Activated CD8-positive, alpha-beta T cell treated with anti-CD3 and anti-CD28 coated beads for 36 hours (primary cell): ENCODE results near the gene CAV3. TPM values are rescaled to one million over a fixed set of nuclear protein-coding genes. Genes with fewer than 3 reads are reported as not detected.
"Not testable (repeated sequence)": the region's sequence is repeated elsewhere in the genome, so short reads cannot be mapped to it uniquely, and the experiment has no call there.

ENCODE experiments used
- ATAC-seq: fragments of 200-7000 bp; cut with Tn5 transposase; one replicate; pipeline ENCODE4 v1.10.0; 2021; ENCODE audit warnings: mild to moderate bottlenecking, moderate library complexity
- CTCF ChIA-PET: fragments of 350-600 bp; sonication (Branson Sonifier 250); formaldehyde crosslinking; loops from one replicate; lab custom pipeline; 2021; ENCODE audit warnings: antibody characterized with exemption; lab: Charles Lee
- POLR2A ChIA-PET: fragments of 350-600 bp; sonication (Branson Sonifier 250); formaldehyde crosslinking; loops from one replicate; lab custom pipeline; 2021; ENCODE audit warnings: antibody characterized with exemption; lab: Charles Lee
- DNase-seq: peaks from one replicate; pipeline ENCODE4 v3.0.0-alpha.2; 2020
- H3K27ac Mint-ChIP-seq: one replicate; pipeline ENCODE4 v1.8.0; 2021; ENCODE audit warnings: mild to moderate bottlenecking, mixed read lengths
- H3K27me3 Mint-ChIP-seq: one replicate; pipeline ENCODE4 v1.8.0; 2021; ENCODE audit warnings: mixed read lengths
- H3K36me3 Mint-ChIP-seq: one replicate; pipeline ENCODE4 v1.8.0; 2021; ENCODE audit warnings: low read depth, mixed read lengths
- H3K4me1 Mint-ChIP-seq: one replicate; pipeline ENCODE4 v1.8.0; 2021; ENCODE audit warnings: low read depth, mixed read lengths
- H3K4me3 Mint-ChIP-seq: one replicate; pipeline ENCODE4 v1.8.0; 2021; ENCODE audit warnings: mild to moderate bottlenecking, moderate library complexity, mixed read lengths
- H3K9me3 Mint-ChIP-seq: one replicate; pipeline ENCODE4 v1.8.0; 2021; ENCODE audit warnings: mixed read lengths
- intact Hi-C: fragments of 100-400 bp; cut with micrococcal nuclease; formaldehyde crosslinking; loops from one replicate; pipeline ENCODE4 v1.10.0; 2022
- total RNA-seq, 2 experiments: library from RNA; stranded (reverse); gene quantifications; one replicate each; pipeline ENCODE4 v1.2.3, GENCODE V29; 2021
- TF ChIP-seq, protein P1 (sequence below): fragments of 200-600 bp; IDR thresholded peaks from one replicate; pipeline ENCODE4 v1.8.0; 2022; ENCODE audit warnings: antibody characterized with exemption, mild to moderate bottlenecking

The CAV3 gene
- not detected for total RNA-seq

DNA sequence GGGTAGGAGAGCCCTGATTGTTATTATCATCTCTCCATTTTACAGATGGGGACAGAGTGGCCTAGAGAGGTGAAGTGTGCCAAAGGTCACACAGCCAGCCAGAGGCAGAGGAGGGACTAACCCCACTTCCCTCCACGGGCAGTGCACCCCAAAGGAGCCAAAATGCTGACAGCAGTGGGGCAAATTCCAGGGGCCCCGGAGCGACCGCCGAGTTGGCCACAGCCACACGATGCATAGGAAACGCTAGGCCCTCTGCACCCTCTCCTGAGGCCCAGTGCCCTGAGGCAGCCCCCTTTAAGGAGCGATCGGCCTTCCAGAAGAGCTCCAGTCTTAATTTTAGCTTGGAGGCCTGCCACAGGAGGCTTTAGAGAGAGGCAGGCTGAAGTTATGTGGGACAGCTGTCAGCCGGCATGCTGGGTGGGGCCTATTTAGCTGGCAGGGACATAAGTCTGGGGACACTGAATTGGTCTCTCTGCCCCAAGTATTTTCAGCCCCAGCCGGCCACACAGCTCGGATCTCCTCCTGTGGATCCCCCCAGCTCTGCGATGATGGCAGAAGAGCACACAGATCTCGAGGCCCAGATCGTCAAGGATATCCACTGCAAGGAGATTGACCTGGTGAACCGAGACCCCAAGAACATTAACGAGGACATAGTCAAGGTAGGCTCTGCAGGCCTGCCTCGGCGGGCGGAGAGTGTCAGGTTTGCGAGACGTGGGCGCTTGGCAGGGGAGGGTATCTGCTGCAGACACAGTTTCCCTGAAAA is at the start of gene CAV3:
CAV3 (plus strand) TSS at position 471 of the 763 bp plus-strand sequence; CDS start at position 546, 75 bp downstream.
- TF ChIP-seq, protein P1, sequence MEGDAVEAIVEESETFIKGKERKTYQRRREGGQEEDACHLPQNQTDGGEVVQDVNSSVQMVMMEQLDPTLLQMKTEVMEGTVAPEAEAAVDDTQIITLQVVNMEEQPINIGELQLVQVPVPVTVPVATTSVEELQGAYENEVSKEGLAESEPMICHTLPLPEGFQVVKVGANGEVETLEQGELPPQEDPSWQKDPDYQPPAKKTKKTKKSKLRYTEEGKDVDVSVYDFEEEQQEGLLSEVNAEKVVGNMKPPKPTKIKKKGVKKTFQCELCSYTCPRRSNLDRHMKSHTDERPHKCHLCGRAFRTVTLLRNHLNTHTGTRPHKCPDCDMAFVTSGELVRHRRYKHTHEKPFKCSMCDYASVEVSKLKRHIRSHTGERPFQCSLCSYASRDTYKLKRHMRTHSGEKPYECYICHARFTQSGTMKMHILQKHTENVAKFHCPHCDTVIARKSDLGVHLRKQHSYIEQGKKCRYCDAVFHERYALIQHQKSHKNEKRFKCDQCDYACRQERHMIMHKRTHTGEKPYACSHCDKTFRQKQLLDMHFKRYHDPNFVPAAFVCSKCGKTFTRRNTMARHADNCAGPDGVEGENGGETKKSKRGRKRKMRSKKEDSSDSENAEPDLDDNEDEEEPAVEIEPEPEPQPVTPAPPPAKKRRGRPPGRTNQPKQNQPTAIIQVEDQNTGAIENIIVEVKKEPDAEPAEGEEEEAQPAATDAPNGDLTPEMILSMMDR: no peak
- ChIA-PET CTCF (no interaction called here), POLR2A (no interaction called here)
- H3K27ac Mint-ChIP-seq: no peak within 1 kb of the TSS
- H3K4me1 Mint-ChIP-seq: no peaks in the 10 kb centered on the region
- DNase-seq (no peak), ATAC-seq (no peak)
- no peak within 1 kb of the TSS for H3K4me3 Mint-ChIP-seq
- intact Hi-C loops: no loop called here
- H3K36me3 Mint-ChIP-seq: no peaks in the 10 kb centered on the region
- no peaks in the 10 kb centered on the region for H3K9me3 Mint-ChIP-seq
- H3K27me3 Mint-ChIP-seq: no peaks in the 10 kb centered on the region

DNA sequence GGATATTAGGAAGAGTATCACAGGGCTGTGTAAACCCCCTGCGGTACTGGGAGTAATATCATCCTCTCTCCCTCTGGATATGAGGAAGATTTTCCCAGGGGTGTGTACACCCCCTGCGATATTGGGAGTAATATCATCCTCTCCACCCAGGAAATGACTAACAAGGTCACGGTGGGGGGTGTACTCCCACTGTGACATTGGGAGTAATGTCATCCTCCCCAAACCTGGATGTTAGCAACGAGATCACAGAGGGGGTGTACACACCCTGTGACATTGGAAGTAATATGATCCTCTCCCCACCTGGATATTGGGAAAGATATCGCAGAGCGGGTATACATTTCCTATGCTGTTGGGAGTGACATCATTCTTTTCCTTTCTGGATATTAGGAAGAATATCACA is 48.6 kb upstream of the CAV3 start:
- DNase-seq, H3K9me3 Mint-ChIP-seq, H3K36me3 Mint-ChIP-seq, POLR2A ChIA-PET, H3K4me3 Mint-ChIP-seq, H3K27me3 Mint-ChIP-seq, ATAC-seq, H3K4me1 Mint-ChIP-seq, intact Hi-C loops, H3K27ac Mint-ChIP-seq, CTCF ChIA-PET: not testable (repeated sequence)

DNA sequence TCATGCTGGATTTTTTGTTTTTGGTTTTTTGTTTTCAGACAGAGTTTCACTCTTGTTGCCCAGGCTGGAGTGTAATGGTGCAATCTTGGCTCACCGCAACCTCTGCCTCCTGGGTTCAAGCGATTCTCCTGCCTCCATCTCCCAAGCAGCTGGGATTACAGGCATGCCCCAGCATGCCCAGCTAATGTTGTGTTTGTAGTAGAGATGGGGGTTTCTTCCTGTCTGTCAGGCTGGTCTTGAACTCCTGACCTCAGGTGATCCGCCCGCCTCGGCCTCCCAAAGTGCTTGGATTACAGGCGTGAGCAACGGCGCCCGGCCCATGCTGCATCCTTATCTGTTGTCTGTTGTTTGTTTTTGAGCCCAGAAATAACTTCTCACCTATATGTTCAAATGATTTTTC is 42.3 kb upstream of the CAV3 start:
- DNase-seq, H3K4me3 Mint-ChIP-seq, CTCF ChIA-PET, ATAC-seq, POLR2A ChIA-PET, intact Hi-C loops, H3K36me3 Mint-ChIP-seq, H3K27ac Mint-ChIP-seq, H3K9me3 Mint-ChIP-seq, H3K27me3 Mint-ChIP-seq, H3K4me1 Mint-ChIP-seq: not testable (repeated sequence)

DNA sequence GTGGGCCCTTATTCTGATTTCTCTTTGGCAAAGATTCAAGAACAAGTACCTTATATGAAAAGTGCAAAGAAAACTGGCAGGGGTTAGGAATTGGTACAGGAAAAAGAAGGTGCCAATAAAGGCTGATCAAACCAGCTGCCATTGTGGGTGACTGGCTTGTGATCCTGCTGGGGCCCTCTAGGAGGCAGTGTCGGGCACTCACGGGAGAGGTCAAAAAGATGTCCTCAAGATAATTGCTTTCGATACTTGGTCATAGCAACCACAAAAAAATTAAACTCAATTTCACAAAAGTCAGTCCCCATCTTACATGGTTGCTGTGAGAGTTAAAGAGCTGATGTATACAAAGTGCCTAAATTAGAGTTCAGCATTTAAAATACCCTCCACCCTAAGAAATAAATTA is 31.0 kb upstream of the CAV3 start:
- Mint-ChIP-seq H3K4me3 (no peak overlapping the region), H3K4me1 (no peaks in the 10 kb centered on the region), H3K9me3 (peaks cover 10% of the 10 kb centered on the region), H3K36me3 (no peaks in the 10 kb centered on the region), H3K27me3 (no peaks in the 10 kb centered on the region), H3K27ac (no peak overlapping the region)
- ChIA-PET POLR2A (no interaction called here), CTCF (no interaction called here)
- ATAC-seq: no peak
- DNase-seq: peak; percentile 8
- intact Hi-C loops: no loop called here
- TF ChIP-seq, protein P1: peak; percentile 44

DNA sequence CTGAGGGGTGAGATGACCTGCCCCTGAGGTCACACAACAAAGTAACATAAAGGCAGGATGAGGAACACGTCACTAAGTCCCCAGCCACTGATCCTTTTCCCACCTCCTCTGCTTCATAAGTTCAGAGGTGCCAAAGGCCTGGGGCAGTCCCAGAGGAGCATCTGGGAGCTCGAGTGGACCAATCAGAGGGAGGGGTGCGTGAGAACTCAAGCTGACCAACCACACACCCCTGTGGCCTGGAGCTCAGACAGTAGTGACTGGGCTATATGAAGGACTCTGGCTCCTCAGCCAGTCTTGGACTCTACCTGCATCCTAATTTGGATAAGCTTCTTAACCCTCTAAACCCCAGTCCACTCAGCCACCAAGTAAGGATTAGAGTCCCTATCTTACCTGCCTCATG is 28.0 kb upstream of the CAV3 start:
- Mint-ChIP-seq H3K27ac (no peak overlapping the region), H3K9me3 (peaks cover 10% of the 10 kb centered on the region), H3K36me3 (no peaks in the 10 kb centered on the region), H3K4me3 (no peak overlapping the region), H3K4me1 (no peaks in the 10 kb centered on the region), H3K27me3 (no peaks in the 10 kb centered on the region)
- ChIA-PET POLR2A (no interaction called here), CTCF (no interaction called here)
- ATAC-seq (no peak), DNase-seq (no peak)
- intact Hi-C loops: no loop called here
- TF ChIP-seq, protein P1: no peak

DNA sequence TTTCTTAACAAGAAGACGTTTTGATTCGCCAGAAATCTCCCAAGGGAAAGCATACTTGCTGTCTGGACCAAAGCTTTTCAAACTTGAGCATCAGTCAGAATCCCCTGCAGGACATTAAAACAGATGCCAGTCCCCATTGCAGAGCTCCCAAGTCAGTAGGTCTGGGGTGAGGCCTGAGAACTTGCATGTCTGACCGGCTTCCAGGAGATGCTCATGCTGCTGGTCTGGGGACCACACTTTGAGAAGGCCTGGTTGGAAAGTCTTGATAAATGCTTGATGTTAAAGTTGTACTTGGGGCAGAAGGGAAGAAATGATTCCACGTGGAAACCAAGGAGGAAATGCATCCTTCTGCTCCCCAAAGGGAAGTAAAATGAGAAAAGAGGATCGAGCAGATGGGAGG is 24.3 kb upstream of the CAV3 start:
- no peak for ATAC-seq

More for the DNA sequence above, 24.3 kb upstream of the CAV3 start:
- intact Hi-C loops: no loop called here
- Mint-ChIP-seq H3K36me3 (no peaks in the 10 kb centered on the region), H3K27me3 (no peaks in the 10 kb centered on the region), H3K4me1 (no peaks in the 10 kb centered on the region), H3K27ac (no peak overlapping the region), H3K4me3 (no peak overlapping the region), H3K9me3 (peaks cover 5% of the 10 kb centered on the region)
- TF ChIP-seq, protein P1: no peak
- POLR2A ChIA-PET: no interaction called here
- no peak for DNase-seq
- CTCF ChIA-PET: no interaction called here
